Epidermal melanocyte (primary cell): ENCODE measurements around the gene PTPRE.

ENCODE experiments used
- DNase-seq: peaks from one replicate; pipeline ENCODE4 v3.0.0; 2011; ENCODE audit warnings: low spot score; ENCODE audit not compliant: insufficient read length

The PTPRE gene

DNA sequence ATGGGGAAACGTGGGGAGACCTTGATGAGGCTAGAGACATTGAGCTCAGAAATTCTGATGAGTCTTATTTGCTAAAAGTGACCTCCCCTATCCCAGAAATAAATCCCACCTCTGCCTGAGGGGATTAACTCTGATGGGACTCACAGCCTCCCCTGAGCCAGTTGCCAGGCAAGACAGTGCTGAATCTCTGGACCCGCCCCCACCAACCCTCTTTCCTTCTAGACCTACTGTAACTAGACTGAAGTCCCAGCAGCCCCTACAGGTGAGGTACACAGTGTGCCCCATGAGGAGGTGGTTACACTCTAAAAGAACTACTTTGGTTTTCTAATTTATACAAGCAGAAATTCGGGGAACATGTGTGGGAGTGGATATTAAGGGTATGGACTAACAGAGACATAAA lies 42.9 kb downstream of the PTPRE start:
- DNase-seq, result no peak

GRCh38 chr10:127951861-127952574 lies 45.1 kb downstream of the PTPRE start:
- DNase-seq, result no peak

DNA sequence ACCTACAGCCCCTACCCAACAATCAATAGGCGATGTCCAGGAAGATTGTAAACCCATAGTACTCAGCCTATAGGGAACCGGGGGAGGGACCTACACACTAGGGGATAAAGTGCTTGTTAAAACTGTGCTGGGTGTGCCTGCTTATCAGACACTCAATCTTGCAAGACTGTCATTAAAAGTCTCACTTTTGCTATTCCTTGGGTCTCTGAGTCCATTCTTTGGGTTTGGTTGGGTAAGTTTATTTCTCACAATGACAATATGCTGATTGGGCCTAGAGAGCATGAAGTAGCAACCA lies 45.6 kb downstream of the PTPRE start:
- no peak for DNase-seq

- DNase-seq, result no peak
Measured at GRCh38 chr10:127952918-127953317, 46.0 kb downstream of the PTPRE start.

GRCh38 chr10:127953876-127954275 lies 47.0 kb downstream of the PTPRE start:
- DNase-seq, result no peak

DNA sequence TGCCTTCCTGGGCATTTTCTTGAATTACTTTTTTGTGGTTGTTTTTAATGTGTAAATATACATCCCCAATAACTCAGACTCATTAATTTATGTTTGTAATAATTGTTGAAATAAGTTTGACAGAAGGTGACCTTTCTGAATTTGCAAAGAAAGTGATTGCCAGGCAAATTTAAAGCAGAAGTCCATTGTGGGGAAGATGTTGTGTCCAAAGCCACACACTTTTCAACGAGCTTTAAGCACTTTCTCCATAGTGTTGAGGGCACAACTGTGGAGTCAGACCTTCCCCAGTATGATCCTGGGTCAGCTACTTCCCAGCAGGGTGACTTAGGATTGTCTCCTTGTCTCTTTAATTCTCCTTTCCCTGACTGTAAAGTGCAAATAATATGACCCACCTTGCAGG lies 52.5 kb downstream of the PTPRE start:
- no peak for DNase-seq

GRCh38 chr10:127961071-127961470 lies 54.2 kb downstream of the PTPRE start:
- DNase-seq, result no peak

DNA sequence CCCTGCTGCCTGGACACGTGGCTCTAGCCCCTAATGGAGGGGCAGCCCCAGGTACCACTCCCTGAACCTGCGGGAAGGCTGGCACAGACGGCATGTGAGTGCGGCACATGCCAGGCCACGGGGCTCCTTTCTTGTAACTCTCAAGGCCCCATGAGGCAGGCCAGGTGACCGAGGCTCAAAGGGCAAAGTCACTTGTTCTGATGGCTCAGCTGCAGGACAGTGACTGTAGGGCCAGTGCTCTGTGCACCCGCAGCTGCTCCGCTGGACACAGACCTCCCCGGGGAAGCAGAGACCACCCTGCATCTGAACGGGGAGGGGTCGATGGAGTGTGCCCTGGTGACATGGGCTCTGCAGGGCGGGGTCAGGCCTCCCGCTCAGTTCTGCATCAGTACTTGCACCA lies 55.3 kb downstream of the PTPRE start:
- DNase-seq, result no peak

- no peak for DNase-seq
Measured at GRCh38 chr10:127963136-127963535, 56.2 kb downstream of the PTPRE start.

GRCh38 chr10:127964621-127965020 lies 57.7 kb downstream of the PTPRE start:
- DNase-seq, result no peak

- DNase-seq, result no peak
Measured at GRCh38 chr10:127966875-127967274, 60.0 kb downstream of the PTPRE start.

- no peak for DNase-seq
Measured at GRCh38 chr10:127968027-127968441, 61.1 kb downstream of the PTPRE start.

DNA sequence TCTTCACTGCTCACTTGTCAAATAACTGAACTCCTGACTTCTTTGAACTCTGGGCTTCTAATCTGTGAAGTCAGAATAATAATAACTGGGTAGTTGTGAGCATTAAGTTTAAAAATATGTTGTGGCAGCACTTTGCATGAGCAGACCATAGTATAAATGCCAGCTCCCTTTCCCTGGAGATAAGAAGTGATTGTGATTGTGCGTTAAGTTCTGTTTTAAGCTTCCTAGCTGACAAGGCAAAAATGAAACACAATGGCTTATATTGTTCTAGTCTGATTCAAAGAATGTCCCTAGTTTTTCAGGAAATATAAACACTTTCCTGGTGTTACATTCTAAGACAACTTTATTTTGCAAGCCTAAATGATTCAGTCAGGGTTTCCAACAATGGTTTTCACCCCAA lies 61.8 kb downstream of the PTPRE start:
- DNase-seq, result no peak

DNA sequence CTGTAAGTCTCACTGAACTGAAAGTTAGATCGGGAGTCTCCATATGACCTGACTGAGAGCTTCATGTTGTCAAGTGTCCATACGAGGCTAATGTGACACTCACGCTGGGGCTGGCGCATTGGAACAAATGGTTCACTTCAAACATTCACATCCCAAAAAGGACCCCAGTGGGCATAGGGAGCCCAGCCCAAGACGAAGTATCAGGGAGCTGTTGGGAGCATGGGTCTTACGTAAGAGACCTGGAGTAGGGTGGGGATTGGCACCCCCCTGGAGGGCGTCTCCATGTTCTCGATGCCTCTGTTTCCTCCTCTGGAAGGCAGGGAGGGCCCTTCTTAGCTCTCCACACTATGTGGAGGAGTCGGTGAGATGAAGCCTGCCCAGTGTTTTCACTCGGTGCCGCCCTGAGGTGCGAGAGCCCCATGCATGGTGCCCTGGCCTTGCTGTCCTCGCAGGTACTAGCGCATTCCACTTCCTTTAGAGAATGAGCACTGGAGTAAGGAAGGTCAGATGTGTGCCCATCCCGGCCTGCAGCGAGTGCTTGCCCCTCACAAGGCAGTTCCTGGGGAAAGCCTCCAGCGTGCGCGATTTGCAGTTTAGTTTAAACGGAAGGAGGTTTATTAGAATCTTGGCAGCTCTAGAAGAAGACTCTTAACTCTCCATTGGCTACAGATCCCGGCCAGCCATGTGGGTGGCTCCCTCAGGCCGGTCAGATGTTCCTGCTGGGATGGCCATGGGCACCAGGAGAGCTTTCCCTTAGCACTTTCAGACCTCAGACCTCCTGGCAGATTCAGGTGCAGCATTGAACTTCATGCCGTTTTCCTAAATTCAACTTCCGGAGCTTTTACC lies 64.4 kb downstream of the PTPRE start:
- no peak for DNase-seq

DNA sequence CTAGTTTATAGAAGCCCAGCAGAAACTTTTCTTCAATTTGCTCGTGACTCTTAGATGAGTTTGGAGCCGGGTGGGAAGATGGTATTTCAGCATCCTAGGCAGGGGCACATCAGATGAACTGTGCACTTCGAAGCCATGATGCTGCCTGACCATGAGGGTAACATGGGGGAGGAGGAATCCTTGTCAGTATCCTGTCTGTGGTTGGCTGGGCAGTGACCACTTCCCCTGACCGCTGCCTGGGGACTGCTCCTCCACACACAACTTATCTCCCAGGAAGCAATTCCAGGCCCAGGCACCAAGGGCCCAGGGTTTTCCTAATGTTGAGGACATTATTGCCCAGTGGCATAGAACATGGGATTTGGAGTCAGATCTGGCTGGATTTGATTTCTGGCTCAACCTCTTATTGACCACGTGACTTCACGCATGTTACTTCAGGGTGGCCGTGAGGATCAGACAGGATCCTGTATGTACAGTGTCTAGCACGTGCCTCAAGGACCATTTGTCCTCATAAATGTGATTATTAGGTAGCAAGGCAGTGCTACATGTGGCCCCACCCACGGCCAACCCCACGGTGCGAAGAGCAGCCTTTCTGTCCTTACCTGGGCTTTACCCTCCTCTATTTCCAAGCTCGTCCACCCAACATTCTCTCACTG lies 65.2 kb downstream of the PTPRE start:
- DNase-seq, result no peak

DNA sequence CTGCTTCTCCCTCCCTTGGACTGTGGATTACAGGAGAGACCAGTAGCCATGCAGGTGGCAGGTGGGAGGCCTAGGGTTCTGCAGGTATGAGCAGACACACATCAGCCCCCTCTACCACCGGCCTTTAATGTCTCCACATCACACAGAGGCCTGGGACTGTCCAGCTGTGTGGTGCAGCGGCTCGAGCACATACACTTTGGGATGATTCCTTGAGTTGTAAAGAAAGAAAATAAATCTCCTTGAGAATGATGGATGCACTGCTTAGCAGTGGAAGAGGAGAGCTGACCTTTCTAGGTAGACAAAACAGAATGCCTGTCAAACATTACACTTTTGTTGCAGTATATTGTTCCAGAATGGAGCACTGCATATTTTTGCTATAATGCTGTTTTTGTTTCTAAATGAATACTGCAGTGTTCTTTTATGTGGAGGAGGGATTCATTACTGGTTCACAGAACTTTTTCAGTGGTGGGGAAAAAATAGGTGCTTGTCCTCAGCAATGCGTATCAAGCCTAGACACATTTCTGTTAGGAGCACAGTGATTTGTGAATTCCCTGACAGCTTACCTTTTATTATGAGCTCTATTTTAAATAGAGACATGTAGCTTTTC lies 66.0 kb downstream of the PTPRE start:
- DNase-seq, result no peak

- DNase-seq, result no peak
Measured at GRCh38 chr10:127973791-127974311, 66.9 kb downstream of the PTPRE start.

- no peak for DNase-seq
Measured at GRCh38 chr10:127974911-127975310, 68.0 kb downstream of the PTPRE start.

GRCh38 chr10:127976286-127976685 lies 69.4 kb downstream of the PTPRE start:
- no peak for DNase-seq

DNA sequence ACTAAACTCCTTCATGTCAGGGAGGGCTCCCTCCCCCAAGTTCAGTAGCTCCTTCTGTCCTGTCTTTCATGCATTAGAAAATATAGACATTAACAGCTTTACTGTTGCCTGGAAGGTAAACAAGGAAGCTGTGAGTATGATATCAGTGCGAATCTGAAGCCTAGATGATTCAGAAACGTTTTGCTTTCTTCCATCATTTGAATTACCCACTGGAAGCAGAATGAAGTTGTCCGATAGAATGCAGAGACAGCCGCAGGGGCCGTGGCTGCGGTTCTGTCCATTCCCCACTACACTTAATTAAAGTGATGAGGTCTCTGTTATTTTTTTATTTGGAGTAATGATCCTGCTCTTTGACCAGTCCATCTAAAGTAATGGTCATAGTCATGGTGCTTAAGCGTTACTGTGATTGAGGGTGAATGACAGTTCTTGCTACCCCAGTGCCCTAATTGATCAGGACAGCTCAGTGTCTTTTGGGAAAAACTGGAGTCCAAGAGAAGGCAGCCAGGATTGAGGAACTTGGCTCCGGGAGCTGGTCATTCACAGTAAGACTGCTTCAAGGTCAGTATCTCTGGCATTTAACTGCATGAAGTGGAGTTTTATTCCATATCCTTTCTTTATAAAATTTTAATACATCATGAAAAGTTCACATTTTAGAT lies 69.9 kb downstream of the PTPRE start:
- DNase-seq, result no peak

- no peak for DNase-seq
Measured at GRCh38 chr10:127977357-127978009, 70.6 kb downstream of the PTPRE start.
